HG03521 (cell line): ENCODE results near the gene PAM.
"Not testable (repeated sequence)": the region's sequence is repeated elsewhere in the genome, so short reads cannot be mapped to it uniquely, and the experiment has no call there.

Source experiments
- ATAC-seq: cut with Tn5 transposase; IDR thresholded peaks from one replicate; pipeline ENCODE4 v1.9.1; 2021; ENCODE audit warnings: mild to moderate bottlenecking, moderate library complexity; ENCODE audit not compliant: unreplicated experiment

Gene PAM

DNA sequence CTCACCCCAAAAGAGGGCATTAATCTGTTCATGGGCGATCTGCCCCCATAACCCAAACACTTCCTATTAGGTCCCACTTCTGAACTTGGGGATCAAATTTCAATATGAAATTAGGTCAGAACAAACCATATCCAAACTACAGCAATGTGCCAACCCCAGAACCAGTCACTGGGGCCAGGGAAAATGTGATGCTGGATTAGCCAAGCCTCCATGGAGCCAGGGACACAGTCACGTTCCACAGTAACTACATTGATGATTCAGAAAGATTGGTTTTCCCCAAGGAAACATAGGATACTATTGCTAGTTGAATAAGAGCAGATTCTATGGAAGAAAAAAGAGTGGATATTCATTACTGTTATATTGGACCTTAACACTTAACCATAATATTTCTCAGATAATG, 280.6 kb downstream of the PAM start:
- no peak for ATAC-seq

DNA sequence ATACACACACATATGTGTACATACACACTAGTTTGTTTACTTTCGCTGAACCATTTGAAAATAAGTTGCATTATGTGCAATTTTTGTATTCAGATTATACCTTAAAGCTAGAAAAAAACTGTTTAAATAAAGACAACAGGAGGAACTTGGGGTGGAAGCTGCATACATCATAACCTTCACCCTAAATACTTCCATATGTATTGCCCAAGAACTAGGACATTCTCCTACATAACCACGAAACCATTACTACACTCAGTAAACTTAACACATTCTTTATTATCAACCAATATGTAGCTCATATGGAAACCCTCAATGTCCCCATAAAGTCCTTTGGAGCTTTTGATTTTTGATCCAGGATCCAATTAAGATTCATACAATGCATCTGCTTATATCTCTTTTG, 281.5 kb downstream of the PAM start:
- ATAC-seq, result no peak

DNA sequence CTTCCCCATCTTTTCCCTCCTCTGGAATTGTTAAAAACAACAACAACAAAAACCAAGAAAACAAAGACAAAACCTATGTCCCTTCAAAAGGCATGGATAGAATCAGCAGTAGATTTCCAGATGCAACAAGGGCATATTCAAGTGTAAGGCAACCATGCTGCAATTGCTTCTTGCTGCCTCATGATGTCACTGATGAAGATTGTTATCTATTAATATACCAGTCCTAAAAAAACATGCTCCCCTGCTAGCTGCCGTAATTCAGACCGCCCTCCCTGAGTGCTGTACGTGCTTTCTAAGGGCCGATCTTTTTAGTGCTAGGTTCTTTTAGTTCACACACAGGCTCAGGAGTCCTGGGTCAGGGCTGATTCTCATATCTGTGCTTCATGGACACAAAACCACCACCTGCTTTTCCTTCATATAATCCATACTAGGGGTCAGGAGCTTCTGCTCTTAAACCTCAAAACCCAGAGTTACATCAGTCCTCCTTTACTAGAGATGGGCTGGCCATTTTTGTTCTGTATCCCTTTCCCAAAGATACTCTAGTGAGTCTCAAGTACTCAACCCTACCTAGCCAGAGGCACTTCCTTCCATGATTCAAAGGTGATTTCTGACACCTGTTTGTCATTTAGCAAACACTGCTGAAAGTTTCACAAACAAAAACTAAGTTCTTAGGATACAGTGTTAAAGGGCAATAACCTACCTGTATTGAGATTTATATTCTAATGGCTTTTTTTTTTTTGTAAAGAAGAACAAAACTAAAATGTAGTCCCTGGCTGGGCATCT, 282.8 kb downstream of the PAM start:
- ATAC-seq, result no peak

DNA sequence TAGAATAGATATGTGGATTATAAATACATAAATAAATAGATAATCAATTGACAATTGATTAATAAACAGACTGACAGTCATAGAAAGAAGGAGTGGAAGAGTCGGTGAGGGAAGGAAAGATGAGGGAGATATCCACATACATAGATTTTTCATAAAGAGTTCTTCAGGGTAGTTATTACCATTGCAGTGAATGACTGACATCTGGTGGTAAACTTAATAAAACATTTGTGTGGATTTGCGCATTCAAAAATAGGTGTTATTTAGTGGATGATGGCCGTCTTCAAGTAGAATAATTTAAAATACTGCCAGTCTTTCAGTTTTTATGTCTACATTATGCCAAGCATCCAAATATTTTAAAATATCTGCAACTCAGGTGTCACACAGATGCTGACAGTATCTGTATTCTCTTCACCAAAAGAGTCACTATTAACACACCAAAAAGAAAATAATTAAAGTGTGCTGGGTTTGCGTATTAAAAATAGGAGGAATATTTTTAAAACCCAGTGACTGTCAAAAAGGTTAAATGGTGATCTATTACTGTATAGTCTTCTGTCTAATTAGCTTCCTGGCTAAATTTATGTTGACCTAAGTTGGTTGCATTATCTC, 286.1 kb downstream of the PAM start:
- ATAC-seq, result no peak

DNA sequence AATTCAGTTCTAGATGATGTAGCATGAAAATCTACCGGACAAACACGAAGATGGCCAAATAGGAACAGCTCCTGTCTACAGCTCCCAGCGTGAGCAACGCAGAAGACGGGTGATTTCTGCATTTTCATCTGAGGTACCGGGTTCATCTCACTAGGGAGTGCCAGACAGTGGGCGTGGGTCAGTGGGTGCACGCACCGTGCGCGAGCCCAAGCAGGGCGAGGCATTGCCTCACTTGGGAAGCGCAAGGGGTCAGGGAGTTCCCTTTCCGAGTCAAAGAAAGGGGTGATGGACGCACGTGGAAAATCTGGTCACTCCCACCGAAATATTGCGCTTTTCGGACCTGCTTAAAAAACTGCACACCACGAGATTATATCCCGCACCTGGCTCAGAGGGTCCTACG, 291.6 kb downstream of the PAM start:
- not testable (repeated sequence) for ATAC-seq

DNA sequence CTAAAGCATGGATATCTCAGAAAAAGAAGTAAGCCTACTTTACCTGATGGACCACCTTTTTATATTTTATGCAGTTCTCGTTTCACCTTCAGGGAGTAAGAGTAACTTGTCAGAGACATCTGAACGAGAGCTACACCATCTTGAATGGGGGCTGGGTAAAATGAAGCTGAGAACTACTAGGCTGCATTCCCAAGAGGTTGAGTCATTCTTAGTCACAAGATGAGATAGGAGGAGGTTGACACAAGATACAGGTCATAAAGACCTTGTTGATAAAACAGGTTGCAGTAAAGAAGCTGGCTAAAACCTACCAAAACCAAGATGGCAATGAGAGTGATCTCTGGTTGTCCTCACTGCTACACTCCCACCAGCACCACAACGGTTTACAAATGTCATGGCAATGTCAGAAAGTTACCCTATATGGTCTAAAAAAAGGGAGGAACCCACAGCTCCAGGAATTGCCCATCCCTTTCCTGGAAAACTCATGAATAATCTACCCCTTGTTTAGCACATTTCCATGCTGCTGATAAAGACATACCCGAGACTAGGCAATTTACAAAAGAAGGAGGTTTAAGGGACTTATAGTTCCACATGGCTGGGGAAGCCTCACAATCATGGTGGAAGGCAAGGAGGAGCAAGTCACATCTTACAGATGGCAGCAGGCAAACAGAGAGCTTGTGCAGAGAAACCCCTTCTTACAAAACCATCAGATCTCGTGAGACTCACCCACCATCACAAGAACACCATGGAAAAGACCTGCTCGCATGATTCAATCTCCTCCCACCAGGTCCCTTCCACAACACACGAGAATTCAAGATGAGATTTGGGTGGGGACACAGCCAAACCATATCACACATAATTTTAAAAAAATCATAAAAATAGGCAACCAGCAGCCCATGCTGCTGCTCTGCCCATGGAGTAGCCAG, 302.4 kb downstream of the PAM start:
- no peak for ATAC-seq

DNA sequence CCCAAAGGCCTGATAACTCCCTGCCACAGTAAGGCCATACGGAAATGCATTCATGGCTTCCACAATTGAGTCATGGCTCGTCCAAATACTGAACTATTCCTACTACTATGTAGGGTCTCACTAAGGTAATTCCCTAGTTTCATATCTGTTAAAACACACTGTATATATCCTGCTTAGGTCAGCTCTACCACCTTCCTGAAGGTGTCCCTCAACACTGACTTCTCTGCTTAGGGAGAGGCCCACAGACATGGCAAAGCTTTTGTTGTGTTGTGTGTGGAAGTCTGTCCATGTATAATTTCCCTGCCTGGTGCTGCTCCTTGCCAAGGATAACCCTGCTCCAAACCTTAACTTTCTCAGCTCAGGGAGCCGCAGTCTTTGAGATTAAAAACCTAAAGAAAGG, 304.4 kb downstream of the PAM start:
- ATAC-seq, result no peak

DNA sequence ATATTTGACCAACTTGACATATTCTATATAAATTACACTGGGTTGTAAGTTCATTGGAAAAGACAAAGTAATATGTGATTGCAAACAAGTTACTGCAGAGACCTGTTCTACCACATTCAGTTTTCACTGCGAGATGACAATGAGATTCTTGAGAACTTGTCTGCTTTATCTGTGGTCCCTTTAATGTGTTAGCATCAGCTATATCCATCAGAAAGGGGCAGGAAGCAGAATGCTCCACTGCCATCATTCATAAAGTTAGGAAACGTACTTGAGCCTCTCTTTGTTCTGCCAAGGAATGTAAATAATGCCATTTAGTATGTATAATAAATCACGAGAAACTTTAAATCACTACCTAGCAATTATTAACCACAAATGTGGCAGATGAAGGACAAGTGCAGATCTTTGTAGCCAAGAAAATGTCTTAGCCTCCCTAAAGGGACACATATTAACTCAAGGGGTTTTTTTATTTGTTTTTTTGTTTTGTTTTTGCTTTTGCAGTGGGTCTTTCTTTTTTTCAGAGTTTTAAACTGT, 305.4 kb downstream of the PAM start:
- ATAC-seq, result no peak

DNA sequence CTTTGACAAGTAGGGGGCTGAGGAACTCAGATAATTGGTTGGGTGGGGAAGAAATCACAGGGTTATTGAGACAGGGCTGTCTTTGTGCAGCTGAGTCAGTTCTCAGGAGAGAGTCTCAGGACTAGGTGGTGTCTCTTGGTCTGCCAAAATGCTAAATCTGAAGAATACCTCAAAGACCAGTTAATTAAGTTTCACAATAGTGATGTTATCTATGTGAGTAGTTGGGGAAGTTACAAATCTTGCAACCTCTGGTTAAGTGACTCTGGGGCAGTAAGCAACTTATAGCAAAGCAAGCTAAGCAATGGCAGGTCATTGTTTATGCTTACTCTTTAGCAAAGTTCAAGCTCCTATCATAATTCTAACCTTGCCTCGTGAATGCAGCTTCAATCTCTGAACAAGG, 311.2 kb downstream of the PAM start:
- ATAC-seq, result no peak

DNA sequence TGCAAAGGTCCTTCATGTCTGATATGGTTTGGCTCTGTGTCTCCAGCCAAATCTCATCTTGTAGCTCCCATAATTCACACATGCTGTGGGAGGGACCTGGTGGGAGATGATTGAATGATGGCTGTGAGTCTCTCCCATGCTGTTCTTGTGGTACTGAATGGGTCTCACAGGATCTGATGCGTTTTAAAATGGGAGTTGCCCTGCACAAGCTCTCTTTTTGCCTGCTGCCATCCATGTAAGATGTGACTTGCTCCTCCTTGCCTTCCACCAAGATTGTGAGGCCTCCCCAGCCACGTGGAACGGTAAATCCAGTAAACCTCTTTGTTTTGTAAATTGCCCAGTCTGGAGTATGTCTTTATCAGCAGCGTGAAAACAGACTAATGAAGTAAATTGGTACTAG, 318.4 kb downstream of the PAM start:
- ATAC-seq, result not testable (repeated sequence)

DNA sequence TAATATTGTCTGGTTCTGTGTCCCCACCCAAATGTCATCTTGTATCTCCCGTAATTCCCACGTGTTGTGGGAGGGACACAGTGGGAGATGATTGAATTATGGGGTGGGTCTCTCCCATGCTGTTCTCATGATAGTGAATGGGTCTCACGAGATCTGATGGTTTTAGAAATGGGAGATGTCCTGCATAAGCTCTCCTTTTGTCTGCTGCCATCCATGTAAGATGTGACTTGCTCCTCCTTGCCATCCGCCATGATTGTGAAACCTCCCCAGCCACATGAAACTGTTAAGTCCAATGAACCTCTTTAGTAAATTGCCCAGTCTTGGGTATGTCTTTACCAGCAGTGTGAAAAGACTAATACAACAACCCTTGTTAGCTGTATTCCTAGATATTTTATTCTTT, 320.3 kb downstream of the PAM start:
- no peak for ATAC-seq
